ENCODE results near the gene SMYD3. TPM values are rescaled to one million over a fixed set of nuclear protein-coding genes. Genes with fewer than 3 reads are reported as not detected.

Gene SMYD3
- total and polyA plus RNA-seq, 2 of the 4 experiments (the other 2 are of a cell fraction): 26.5 to 37.6 TPM

GRCh38 chr1:245946905-245947304 is 560.2 kb downstream of the SMYD3 start:
- Histone ChIP-seq H3K4me3 (ENCODE audit: insufficient read depth, low read depth, low read length) (no peak overlapping the region), H2BK15ac (ENCODE audit: low read depth, low read length) (no peak overlapping the region), H3K27me3 (ENCODE audit: control insufficient read depth, insufficient read depth, low read length) (no peaks in the 10 kb centered on the region), H2BK120ac (ENCODE audit: low read depth, low read length) (no peak overlapping the region), H4K5ac (ENCODE audit: low read depth, low read length) (no peak overlapping the region), H3K4me1 (ENCODE audit: control insufficient read depth, insufficient read depth, low read length) (no peaks in the 10 kb centered on the region), H2AFZ (replicated peaks; ENCODE audit: low read length, poor library complexity) (no peak overlapping the region), H4K20me1 (ENCODE audit: insufficient read depth, low read length) (no peaks in the 10 kb centered on the region), H3K14ac (replicated peaks; ENCODE audit: low read depth, low read length) (no peak overlapping the region), H3K36me3 (ENCODE audit: control insufficient read depth, insufficient read depth, low read length) (no peaks in the 10 kb centered on the region), H2BK20ac (ENCODE audit: low read depth, low read length) (no peak overlapping the region), H4K8ac (ENCODE audit: low read depth in 2 of 2, low read length in 2 of 2) (0 out of 4 replicates have a peak overlapping the region, but pooled peaks of 1 of the 2 experiments have one; percentile 53), H2BK5ac (ENCODE audit: low read depth, low read length, poor library complexity, severe bottlenecking) (no peak overlapping the region), H2AK5ac (ENCODE audit: low read depth, low read length) (no peak overlapping the region), H3K79me1 (ENCODE audit: low read depth in 1 of 2, low read length in 2 of 2) (no peaks in the 10 kb centered on the region), H3K9ac (ENCODE audit: low read depth, low read length) (no peak overlapping the region), H3K4me2 (ENCODE audit: low read depth, low read length) (no peak overlapping the region), H3K18ac (ENCODE audit: low read depth, low read length) (no peak overlapping the region), H4K91ac (ENCODE audit: insufficient read depth, low read depth, low read length) (no peak overlapping the region), H3K4ac (ENCODE audit: low read depth, low read length) (no peak overlapping the region), H3K56ac (ENCODE audit: extremely low read depth, insufficient read depth, low read length) (no peak overlapping the region), H3K27ac (ENCODE audit: insufficient read depth, low read length) (no peak overlapping the region), H2AK9ac (replicated peaks; ENCODE audit: low read depth, low read length, poor library complexity) (no peak overlapping the region), H3K9me3 (ENCODE audit: control insufficient read depth, insufficient read depth, low read length) (0 out of 2 replicates have a peak, but pooled peaks cover 2% of the 10 kb centered on the region), H3K23ac (ENCODE audit: low read depth, low read length) (no peak overlapping the region), H3K9me1 (ENCODE audit: insufficient read depth, low read length) (no peaks in the 10 kb centered on the region; the same call in 1 of the 2 replicates)
- intact Hi-C loops (cut with micrococcal nuclease): no loop called here
- ChIA-PET POLR2A (ENCODE audit: unreplicated experiment) (no interaction called here), CTCF (no interaction called here)
- no TSS peak for BruUV-seq (replicated peaks)
- in situ Hi-C loops (cut with MboI; ENCODE audit: low sequenced_read_pairs): no loop called here
- ATAC-seq (ENCODE audit: low read depth) (no peak), DNase-seq (no peak)
- dilution Hi-C loops (cut with HindIII; ENCODE audit: low sequenced_read_pairs, unreplicated experiment): no loop called here
- TF ChIP-seq USF2 (IDR thresholded peaks at IDR 0.05; ENCODE audit: low read depth, low read length): no peak
- no peak for TF ChIP-seq RCOR1 (IDR thresholded peaks at IDR 0.05; ENCODE audit: insufficient replicate concordance, low read length)
- TF ChIP-seq CEBPB (IDR thresholded peaks at IDR 0.05; ENCODE audit: low read depth, low read length): no peak
- no peak for TF ChIP-seq NFE2L2 (IDR thresholded peaks at IDR 0.05; ENCODE audit: low read depth, low read length)
- no peak for TF ChIP-seq RAD21 (IDR thresholded peaks at IDR 0.05; ENCODE audit: low read length)
- no peak for TF ChIP-seq MAFK (IDR thresholded peaks at IDR 0.05; ENCODE audit: low read depth, low read length)
- no peak for TF ChIP-seq RFX5 (IDR thresholded peaks at IDR 0.05; ENCODE audit: low read depth, low read length)
- TF ChIP-seq MXI1 (IDR thresholded peaks at IDR 0.05; ENCODE audit: borderline replicate concordance, low read depth, low read length): no peak
- TF ChIP-seq FOS (IDR thresholded peaks at IDR 0.05; ENCODE audit: low read depth, low read length): no peak
- no peak for TF ChIP-seq BHLHE40 (IDR thresholded peaks at IDR 0.05; ENCODE audit: low read depth, low read length)
- TF ChIP-seq CHD1 (IDR thresholded peaks at IDR 0.05; ENCODE audit: low read depth, low read length): no peak
- TF ChIP-seq ELK1 (IDR thresholded peaks at IDR 0.05; ENCODE audit: borderline replicate concordance, low read depth, low read length): no peak
- no peak for TF ChIP-seq POLR2A (IDR thresholded peaks at IDR 0.05; ENCODE audit: low read depth, low read length)
- TF ChIP-seq MAZ (IDR thresholded peaks at IDR 0.05; ENCODE audit: borderline replicate concordance, low read depth, low read length): no peak
- TF ChIP-seq SMC3 (IDR thresholded peaks at IDR 0.05; ENCODE audit: low read depth, low read length): no peak
- TF ChIP-seq CTCF (conservative IDR thresholded peaks at IDR 0.05; ENCODE audit: low read depth, low read length): no peak
- WGBS, 2 experiments (ENCODE audit: extremely low coverage in 2 of 2, insufficient read length in 1 of 2): no CpG with 5 or more reads among the region's 10 CpGs
